ENCODE results near the gene GGCT. TPM values are rescaled to one million over a fixed set of nuclear protein-coding genes. Genes with fewer than 3 reads are reported as not detected.

Gene GGCT
- total and polyA plus RNA-seq, 2 donors (not counting 3 experiments of a cell fraction or from before 2014, with no cell fraction given) = 21.1 to 44.3 TPM

- Histone ChIP-seq H3K27ac (ENCODE audit: insufficient read depth, low read depth, low read length) (peak within 1 kb of the TSS; percentile 99), H3K4me2 (ENCODE audit: insufficient read depth, low read length) (peak within 1 kb of the TSS; percentile 94), H3K9me3 (replicated peaks; ENCODE audit: control insufficient read depth, insufficient read depth, low read length) (no peaks in the 10 kb centered on the region), H3K4me3 (replicated peaks in 1 of 3; ENCODE audit: insufficient read depth in 1 of 3, low read depth in 1 of 3, low read length in 3 of 3) (peak within 1 kb of the TSS; percentile 60 to 92 (median 79)), H3K4me1 (ENCODE audit: control insufficient read depth, extremely low read depth, insufficient read depth, low read length) (peaks cover 38% of the 10 kb centered on the region), H3K27me3 (ENCODE audit: control insufficient read depth in 2 of 2, insufficient read depth in 2 of 2, low read length in 2 of 2) (no peaks in the 10 kb centered on the region), H3K9ac (replicated peaks; ENCODE audit: extremely low read depth, insufficient read depth, low read length) (peak within 1 kb of the TSS; percentile 100), H2AFZ (ENCODE audit: low read depth, low read length) (peak within 1 kb of the TSS; percentile 64), H3K79me2 (ENCODE audit: control insufficient read depth, insufficient read depth, low read length) (peaks cover 38% of the 10 kb centered on the region), H4K20me1 (replicated peaks; ENCODE audit: control insufficient read depth, extremely low read depth, insufficient read depth, low read length) (no peaks in the 10 kb centered on the region), H3K9me1 (replicated peaks; ENCODE audit: control insufficient read depth, extremely low read depth, insufficient read depth, low read length) (no peaks in the 10 kb centered on the region), H3K36me3 (ENCODE audit: control insufficient read depth in 2 of 2, extremely low read depth in 1 of 2, insufficient read depth in 2 of 2, low read length in 2 of 2) (no peaks in the 10 kb centered on the region)
- DNase-seq (ENCODE audit: low read depth, low spot score) (peak; percentile 81), FAIRE-seq (peak; percentile 66)
- ChIA-PET CTCF (interaction anchor here (0.8 to 2.3 kb wide), 15 partner anchors 9 to 203 kb away, joined by 3 to 22 read pairs (median 4); no protein-coding TSS in a partner anchor), POLR2A (interaction anchor here (0.9 to 2.6 kb wide), 2 partner anchors 9 to 113 kb away, joined by 3 to 36 read pairs; no protein-coding TSS in a partner anchor)
- TF ChIP-seq FOS (IDR thresholded peaks at IDR 0.05; ENCODE audit: borderline replicate concordance, insufficient read depth, low read length) (no peak), POLR2AphosphoS5 (IDR thresholded peaks at IDR 0.05; ENCODE audit: insufficient read depth, low read depth, low read length) (peak; percentile 80)
- dilution Hi-C loops (cut with MboI; ENCODE audit: extremely low pct_ligation_motif_present, low sequenced_read_pairs) (no loop called here), intact Hi-C loops (cut with micrococcal nuclease) (loop anchor here (1.0 to 2.0 kb wide), 3 partner anchors 9 to 70 kb away; partner anchors contain the start of gene GGCT)
- TSS peak; percentile 80 for BruUV-seq (replicated peaks)
Observed at GRCh38 chr7:30478349-30479201, 26.1 kb downstream of the GGCT start, which contains the start of gene NOD1. NOD1 (minus strand) TSS chr7:30478784; CDS start chr7:30456921, 21,863 bp downstream.

GRCh38 chr7:30476459-30477145 is 28.0 kb downstream of the GGCT start:
- Histone ChIP-seq H3K9ac (replicated peaks; ENCODE audit: extremely low read depth, insufficient read depth, low read length) (peak overlapping the region; percentile 100), H4K20me1 (replicated peaks; ENCODE audit: control insufficient read depth, extremely low read depth, insufficient read depth, low read length) (no peaks in the 10 kb centered on the region), H3K36me3 (ENCODE audit: control insufficient read depth in 2 of 2, extremely low read depth in 1 of 2, insufficient read depth in 2 of 2, low read length in 2 of 2) (no peaks in the 10 kb centered on the region), H2AFZ (ENCODE audit: low read depth, low read length) (no peak overlapping the region), H3K4me1 (ENCODE audit: control insufficient read depth, extremely low read depth, insufficient read depth, low read length) (peaks cover 58% of the 10 kb centered on the region), H3K27ac (ENCODE audit: insufficient read depth, low read depth, low read length) (peak overlapping the region; percentile 99), H3K79me2 (ENCODE audit: control insufficient read depth, insufficient read depth, low read length) (peaks cover 56% of the 10 kb centered on the region), H3K4me2 (ENCODE audit: insufficient read depth, low read length) (peak overlapping the region; percentile 82), H3K4me3 (replicated peaks in 1 of 3; ENCODE audit: insufficient read depth in 1 of 3, low read depth in 1 of 3, low read length in 3 of 3) (peak overlapping the region in 1 of 3 experiments; percentile 54), H3K9me1 (replicated peaks; ENCODE audit: control insufficient read depth, extremely low read depth, insufficient read depth, low read length) (no peaks in the 10 kb centered on the region), H3K27me3 (ENCODE audit: control insufficient read depth in 2 of 2, insufficient read depth in 2 of 2, low read length in 2 of 2) (no peaks in the 10 kb centered on the region), H3K9me3 (replicated peaks; ENCODE audit: control insufficient read depth, insufficient read depth, low read length) (no peaks in the 10 kb centered on the region)
- no TSS peak for BruUV-seq (replicated peaks)
- TF ChIP-seq JUN (IDR thresholded peaks at IDR 0.05; ENCODE audit: borderline replicate concordance, insufficient read depth, insufficient read length, low read depth) = no peak
- CTCF ChIA-PET = interaction anchor here (1.9 kb wide), 1 partner anchor 8 kb away, joined by 21 read pairs; no protein-coding TSS in a partner anchor
- FAIRE-seq = peak; percentile 43
- peak; percentile 31 for DNase-seq (ENCODE audit: low read depth, low spot score)
- dilution Hi-C loops (cut with MboI; ENCODE audit: extremely low pct_ligation_motif_present, low sequenced_read_pairs) = no loop called here
- intact Hi-C loops (cut with micrococcal nuclease) = no loop called here
- POLR2A ChIA-PET = interaction anchor here (2.6 kb wide), 1 partner anchor 7 kb away, joined by 36 read pairs; no protein-coding TSS in a partner anchor
